ENCODE data around the gene F2R. TPM values are rescaled to one million over a fixed set of nuclear protein-coding genes. Genes with fewer than 3 reads are reported as not detected.

Gene F2R
- total and polyA plus RNA-seq, 9 of the 15 experiments (the other 6 are each of a cell fraction or from before 2014, with no cell fraction given): 4.0 to 34.7 (median 15.1) TPM

GRCh38 chr5:76716456-76717157 is 681 bp downstream of the F2R start:
- ChIA-PET POLR2A (interaction anchor here (0.8 to 2.7 kb wide), 3 partner anchors 11 to 23 kb away, joined by 5 to 12 read pairs (median 5); no protein-coding TSS in a partner anchor), CTCF (ENCODE audit: low intra/inter-chr PET ratio) (interaction anchor here (0.6 to 2.3 kb wide), 2 partner anchors 17 to 58 kb away, joined by 3 to 12 read pairs; no protein-coding TSS in a partner anchor)
- H3K4me2 ChIP-seq (ENCODE audit: insufficient read depth, low read length): peak overlapping the region; percentile 77
- H2AFZ ChIP-seq (ENCODE audit: low read depth, low read length): peak overlapping the region; percentile 97
- in situ Hi-C loops (cut with MboI) (no loop called here), intact Hi-C loops (cut with micrococcal nuclease) (loop anchor here (1.0 to 2.0 kb wide), 2 partner anchors 58 to 116 kb away; no protein-coding TSS in a partner anchor)
- H3K4me1 ChIP-seq (replicated peaks in 1 of 2; ENCODE audit: control insufficient read depth in 2 of 2, insufficient read depth in 2 of 2, low read length in 2 of 2): peaks cover 15 to 18% of the 10 kb centered on the region in 2 experiments; a peak in 4 of 5 replicates
- H3K27me3 ChIP-seq (ENCODE audit: control insufficient read depth in 2 of 2, insufficient read depth in 2 of 2, low read length in 2 of 2): no peaks in the 10 kb centered on the region
- ATAC-seq (peak; percentile 72), FAIRE-seq (peak; percentile 63), DNase-seq (ENCODE audit: extremely low read depth in 1 of 4, low spot score in 3 of 4) (peak; percentile 44 to 77 (median 56))
- 1% methylated on average over 29 of the region's 29 CpGs for WGBS (ENCODE audit: insufficient coverage, low coverage, missing lambda C conversion rate)
- peaks cover 44% of the 10 kb centered on the region for H3K79me2 ChIP-seq (ENCODE audit: control insufficient read depth, insufficient read depth, low read length)
- no peaks in the 10 kb centered on the region for H3K9me1 ChIP-seq (ENCODE audit: control insufficient read depth, insufficient read depth, low read length)
- H3K27ac ChIP-seq (ENCODE audit: extremely low read depth, low read depth, low read length): peak overlapping the region; percentile 83
- peak overlapping the region; percentile 81 to 98 for H3K9ac ChIP-seq (ENCODE audit: insufficient read depth in 1 of 2, low read depth in 2 of 2, low read length in 2 of 2)
- H4K20me1 ChIP-seq (replicated peaks; ENCODE audit: control insufficient read depth, insufficient read depth, low read length): no peaks in the 10 kb centered on the region
- BruUV-seq (replicated peaks): TSS peak; percentile 38
- H3K4me3 ChIP-seq: peak overlapping the region; percentile 92
- no peaks in the 10 kb centered on the region for H3K36me3 ChIP-seq (ENCODE audit: control insufficient read depth, insufficient read depth, low read length)
- no peaks in the 10 kb centered on the region for H3K9me3 ChIP-seq (replicated peaks; ENCODE audit: control insufficient read depth, insufficient read depth, low read depth, low read length)
- TF ChIP-seq HBP1 (CRISPR knock-in tag; IDR thresholded peaks at IDR 0.05) (no peak), CREB3L1 (IDR thresholded peaks at IDR 0.05; ENCODE audit: borderline replicate concordance, low read depth) (peak; percentile 32; the same call in 1 of the 2 replicates), ZFX (CRISPR knock-in tag; IDR thresholded peaks at IDR 0.05) (peak; percentile 35), FOXP1 (CRISPR knock-in tag; IDR thresholded peaks at IDR 0.05) (no peak), ZNF639 (CRISPR knock-in tag; conservative IDR thresholded peaks at IDR 0.05 in 1 of 2, IDR thresholded peaks at IDR 0.05 in 1 of 2) (0 out of 4 replicates have a peak, but pooled peaks of 1 of the 2 experiments have one; percentile 28), ILK (tag; IDR thresholded peaks at IDR 0.05; ENCODE audit: borderline replicate concordance, low read depth) (no peak), ZNF785 (CRISPR knock-in tag; IDR thresholded peaks at IDR 0.05) (no peak), ATF3 (IDR thresholded peaks at IDR 0.05) (no peak), ATF3 (CRISPR knock-in tag; conservative IDR thresholded peaks at IDR 0.05) (no peak), ZC3H11A (IDR thresholded peaks at IDR 0.05; ENCODE audit: low read depth, low read length) (no peak), SOX6 (IDR thresholded peaks at IDR 0.05) (no peak), ZNF143 (CRISPR knock-in tag; IDR thresholded peaks at IDR 0.05) (0 out of 2 replicates have a peak, but pooled peaks have one; percentile 17), ZNF507 (tag; conservative IDR thresholded peaks at IDR 0.05) (no peak), OTX1 (CRISPR knock-in tag; IDR thresholded peaks at IDR 0.05) (no peak)
